SH-SY5Y (cell line): ENCODE data around the gene AMDHD2.

Experiments used
- GATA2 ChIP-seq: IDR thresholded peaks from 2 replicates; pipeline ENCODE4 v1.6.1; 2011; ENCODE audit warnings: mild to moderate bottlenecking, low read depth, low read length
- GATA3 ChIP-seq: IDR thresholded peaks from 2 replicates; pipeline ENCODE4 v1.6.1; 2011; ENCODE audit warnings: low read depth, mild to moderate bottlenecking, low read length, moderate library complexity

The AMDHD2 gene

GRCh38 chr16:2501946-2502895 is 17.9 kb upstream of the AMDHD2 start:
- TF ChIP-seq GATA3 = no peak
- no peak for TF ChIP-seq GATA2

DNA sequence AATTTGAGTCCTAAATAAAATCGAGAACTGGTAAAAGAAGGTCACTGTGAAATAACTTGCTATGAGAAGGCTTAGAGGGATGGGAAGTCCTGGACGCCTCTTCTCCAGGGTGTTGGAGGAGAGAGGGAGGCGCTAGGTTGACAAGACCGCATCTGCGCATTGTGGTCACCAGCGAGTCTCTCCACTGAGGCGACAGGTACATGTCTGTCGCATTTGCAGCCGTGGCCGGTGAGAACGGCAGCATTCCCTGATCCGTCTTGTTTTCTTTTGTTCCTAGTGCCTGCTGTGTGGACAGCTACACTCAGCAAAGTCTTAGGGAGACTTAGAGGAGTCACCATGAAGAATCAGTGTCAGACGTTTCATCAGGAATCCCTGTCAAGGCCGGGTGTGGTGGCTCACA is 14.5 kb upstream of the AMDHD2 start:
- TF ChIP-seq GATA2 (no peak), GATA3 (no peak)

DNA sequence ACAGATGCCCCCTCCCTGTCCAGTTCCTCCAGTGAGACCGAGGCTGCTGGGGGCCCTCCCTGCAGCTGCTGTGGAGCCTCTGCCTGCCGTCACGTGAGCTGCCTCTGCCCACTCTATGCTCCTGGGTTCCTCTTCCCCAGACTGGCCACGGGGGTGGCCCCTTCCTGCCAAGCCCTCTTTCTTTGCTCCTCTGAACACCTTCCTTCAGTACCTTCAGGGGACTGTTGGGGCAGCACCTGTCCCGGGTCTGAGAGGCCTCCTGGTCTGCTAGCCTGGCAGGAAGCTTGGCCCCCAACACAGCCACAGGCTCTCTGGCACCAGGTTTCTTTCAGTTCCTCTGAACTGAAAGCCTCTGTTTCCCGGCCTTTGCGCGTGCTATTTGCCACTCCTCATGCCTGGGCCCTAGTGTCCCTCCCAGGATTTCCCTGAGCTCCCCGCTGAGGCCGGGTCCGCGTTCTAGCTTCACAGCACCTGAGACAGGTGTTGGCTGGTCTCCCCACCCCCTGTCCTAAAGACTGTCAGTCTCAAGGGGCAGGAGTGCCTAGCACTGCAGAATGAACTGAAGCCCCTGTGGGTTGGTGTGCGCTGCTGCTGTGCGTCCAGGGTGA is 13.0 kb upstream of the AMDHD2 start:
- no peak for TF ChIP-seq GATA2
- TF ChIP-seq GATA3 = no peak

DNA sequence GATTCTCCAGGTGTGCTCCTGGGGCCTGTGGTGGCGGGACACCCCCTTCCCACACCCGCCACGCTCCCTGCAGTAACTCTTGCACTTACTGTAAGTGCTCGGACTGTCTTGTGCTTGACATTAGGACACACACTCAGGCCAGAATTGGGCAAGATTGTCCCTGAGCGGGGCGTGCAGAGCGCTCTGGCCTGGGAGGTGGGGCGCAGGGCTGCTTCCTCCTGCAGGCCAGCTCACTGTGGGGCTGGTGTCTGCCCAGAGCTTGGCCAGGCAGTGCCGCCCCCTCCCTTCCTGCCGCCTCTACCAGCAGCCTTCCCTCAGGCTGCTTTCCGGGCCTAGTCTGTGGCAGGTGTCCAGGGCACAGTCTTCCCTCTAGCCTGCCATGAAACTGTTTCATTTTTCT is 12.5 kb upstream of the AMDHD2 start:
- TF ChIP-seq GATA3 (no peak), GATA2 (no peak)

DNA sequence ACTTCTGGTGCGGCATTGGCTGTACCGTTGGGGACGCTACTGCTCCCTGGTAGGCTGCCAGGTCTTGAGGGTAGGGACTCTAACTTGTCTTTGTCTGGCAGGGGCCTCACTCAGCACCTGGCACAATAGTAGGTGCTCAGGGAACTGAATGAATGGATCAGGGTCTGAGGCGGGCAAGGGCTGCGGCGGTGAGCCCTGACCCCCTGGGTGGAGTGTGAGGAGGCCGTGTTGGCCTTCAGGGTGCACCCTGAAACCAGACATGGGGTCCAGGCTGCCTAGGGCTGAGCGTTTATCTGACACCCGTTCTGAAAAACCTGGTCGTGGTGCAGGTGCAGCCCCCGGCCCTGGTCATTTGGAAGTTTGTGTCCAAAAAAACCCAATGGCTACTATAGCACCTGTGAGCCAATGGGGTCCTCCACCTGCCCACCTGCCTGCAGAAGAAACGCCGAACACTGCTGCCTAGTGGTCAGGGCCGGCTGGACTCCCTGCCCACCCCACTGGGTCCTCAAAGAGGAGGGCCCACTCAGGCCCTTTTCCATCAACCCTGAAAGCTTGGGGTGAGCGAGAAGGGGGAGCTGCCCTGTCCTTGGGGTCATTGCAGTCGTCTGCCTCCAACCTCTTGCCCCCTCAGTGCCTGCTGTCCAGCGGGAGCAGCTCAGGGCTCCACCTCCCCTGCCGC is 11.3 kb upstream of the AMDHD2 start:
- TF ChIP-seq GATA3 = no peak
- TF ChIP-seq GATA2 = no peak

DNA sequence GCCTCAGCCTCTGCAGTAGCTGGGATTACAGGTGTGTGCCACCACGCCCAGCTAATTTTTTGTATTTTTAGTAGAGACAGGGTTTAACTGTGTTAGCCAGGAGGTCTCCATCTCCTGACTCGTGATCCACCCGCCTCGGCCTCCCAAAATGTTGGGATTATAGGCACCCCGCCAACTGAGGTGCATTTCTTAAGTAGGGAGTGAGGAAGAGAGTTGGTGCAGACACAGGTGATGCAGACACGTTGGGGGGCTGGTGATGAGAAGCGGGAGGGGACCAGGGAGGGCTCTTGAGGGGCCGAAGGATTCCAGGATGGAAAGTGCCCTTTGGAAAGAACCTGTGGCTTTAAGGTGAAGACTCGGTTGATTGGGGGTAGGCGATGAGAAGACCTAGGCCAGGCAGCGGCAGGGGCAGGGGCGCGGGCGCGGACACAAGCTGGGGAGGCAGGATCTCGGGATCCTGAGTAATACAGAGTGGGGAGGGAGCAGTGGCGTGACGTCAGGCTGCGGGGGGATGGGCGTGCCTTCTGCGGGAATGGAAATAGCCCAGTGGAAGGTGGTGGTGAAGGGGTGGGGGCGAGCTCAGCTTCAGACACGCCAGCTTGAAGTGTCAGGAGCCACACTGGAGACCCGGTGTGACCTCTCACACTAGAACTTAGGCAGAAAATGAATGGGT is 8.9 kb upstream of the AMDHD2 start:
- TF ChIP-seq GATA2 = no peak
- no peak for TF ChIP-seq GATA3

GRCh38 chr16:2511996-2512734 is 8.0 kb upstream of the AMDHD2 start:
- TF ChIP-seq GATA2 (no peak), GATA3 (no peak)

- no peak for TF ChIP-seq GATA2
- TF ChIP-seq GATA3 = no peak
Observed at GRCh38 chr16:2512735-2513404, 7.3 kb upstream of the AMDHD2 start.

- TF ChIP-seq GATA3 (no peak), GATA2 (no peak)
Observed at GRCh38 chr16:2513405-2514332, 6.5 kb upstream of the AMDHD2 start, which contains the start of gene ATP6V0C. Gene ATP6V0C (plus strand): TSS chr16:2513952. CDS start chr16:2514104, 152 bp downstream.

GRCh38 chr16:2514333-2515179 is 5.6 kb upstream of the AMDHD2 start:
- TF ChIP-seq GATA2 = no peak
- TF ChIP-seq GATA3 = no peak
